ENCODE results near the gene TMEM156. TPM values are rescaled to one million over a fixed set of nuclear protein-coding genes. Genes with fewer than 3 reads are reported as not detected.

TMEM156 gene
- total and polyA plus RNA-seq, 7 donors, result 0.08 to 0.15 (median 0.10) TPM; not detected in 4

DNA sequence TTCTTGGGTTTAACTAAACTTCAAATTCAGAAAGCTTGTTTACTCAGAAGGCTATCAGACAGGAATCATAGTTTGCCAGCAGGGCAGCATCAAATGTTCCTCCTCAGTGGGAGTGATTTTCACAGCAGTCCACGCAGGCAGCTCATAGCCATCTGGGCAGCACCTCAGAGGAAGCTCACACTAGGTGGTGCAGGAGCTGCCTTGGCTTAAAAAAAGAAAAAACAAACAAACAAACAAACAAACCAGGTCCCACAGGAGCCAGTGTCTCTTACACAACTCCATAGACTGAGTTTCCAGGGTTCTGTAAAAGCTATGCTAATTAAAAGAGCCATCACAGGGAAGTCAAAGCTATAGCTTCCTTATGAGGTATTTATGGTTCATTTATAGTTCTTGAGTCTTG, 19.3 kb upstream of the TMEM156 start:
- no peak overlapping the region for H3K27ac ChIP-seq
- H3K27me3 ChIP-seq (ENCODE audit: insufficient read depth in 3 of 3, low read length in 2 of 3), result no peaks in the 10 kb centered on the region
- no peak overlapping the region for H3K4me3 ChIP-seq
- TF ChIP-seq, protein P1, sequence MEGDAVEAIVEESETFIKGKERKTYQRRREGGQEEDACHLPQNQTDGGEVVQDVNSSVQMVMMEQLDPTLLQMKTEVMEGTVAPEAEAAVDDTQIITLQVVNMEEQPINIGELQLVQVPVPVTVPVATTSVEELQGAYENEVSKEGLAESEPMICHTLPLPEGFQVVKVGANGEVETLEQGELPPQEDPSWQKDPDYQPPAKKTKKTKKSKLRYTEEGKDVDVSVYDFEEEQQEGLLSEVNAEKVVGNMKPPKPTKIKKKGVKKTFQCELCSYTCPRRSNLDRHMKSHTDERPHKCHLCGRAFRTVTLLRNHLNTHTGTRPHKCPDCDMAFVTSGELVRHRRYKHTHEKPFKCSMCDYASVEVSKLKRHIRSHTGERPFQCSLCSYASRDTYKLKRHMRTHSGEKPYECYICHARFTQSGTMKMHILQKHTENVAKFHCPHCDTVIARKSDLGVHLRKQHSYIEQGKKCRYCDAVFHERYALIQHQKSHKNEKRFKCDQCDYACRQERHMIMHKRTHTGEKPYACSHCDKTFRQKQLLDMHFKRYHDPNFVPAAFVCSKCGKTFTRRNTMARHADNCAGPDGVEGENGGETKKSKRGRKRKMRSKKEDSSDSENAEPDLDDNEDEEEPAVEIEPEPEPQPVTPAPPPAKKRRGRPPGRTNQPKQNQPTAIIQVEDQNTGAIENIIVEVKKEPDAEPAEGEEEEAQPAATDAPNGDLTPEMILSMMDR (IDR thresholded peaks at IDR 0.05), result no peak
- H3K4me1 ChIP-seq, result no peaks in the 10 kb centered on the region
- no peaks in the 10 kb centered on the region for H3K9me3 ChIP-seq
- intact Hi-C loops (cut with DNase I), result no loop called here
- no peak for ATAC-seq
- no peaks in the 10 kb centered on the region for H3K36me3 ChIP-seq (ENCODE audit: insufficient read depth in 1 of 2, low read depth in 1 of 2)
- WGBS, 3 donors, result 64 to 89% (median 73%) methylated on average over 1 of the region's 1 CpG
- DNase-seq, result no peak

DNA sequence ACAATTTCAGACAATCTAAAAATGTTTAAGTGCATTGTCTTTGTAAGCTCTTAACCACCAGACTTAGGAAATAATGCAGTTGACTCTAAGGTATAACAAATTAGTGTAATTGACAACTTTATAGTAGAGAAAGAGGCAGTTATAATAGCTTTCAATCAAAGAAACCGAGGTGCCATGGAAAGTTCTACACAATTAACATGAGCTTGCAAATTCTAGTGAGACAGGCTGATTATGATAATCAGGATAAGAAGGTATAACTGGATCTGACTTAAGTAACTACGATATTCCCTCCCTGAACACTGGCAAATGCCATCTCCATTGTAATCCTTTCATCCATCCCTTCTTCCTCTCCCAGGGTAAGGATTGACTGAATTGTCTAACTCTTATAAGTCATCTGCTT, 18.4 kb upstream of the TMEM156 start:
- H3K9me3 ChIP-seq, result no peaks in the 10 kb centered on the region
- H3K4me3 ChIP-seq, result no peak overlapping the region
- TF ChIP-seq, protein P1 (IDR thresholded peaks at IDR 0.05), result no peak
- DNase-seq (no peak), ATAC-seq (no peak)
- H3K4me1 ChIP-seq, result no peaks in the 10 kb centered on the region
- H3K27me3 ChIP-seq (ENCODE audit: insufficient read depth in 3 of 3, low read length in 2 of 3), result no peaks in the 10 kb centered on the region
- WGBS, 3 donors, result 75 to 83% (median 78%) methylated on average over 2 of the region's 2 CpGs
- intact Hi-C loops (cut with DNase I), result no loop called here
- no peaks in the 10 kb centered on the region for H3K36me3 ChIP-seq (ENCODE audit: insufficient read depth in 1 of 2, low read depth in 1 of 2)
- H3K27ac ChIP-seq, result no peak overlapping the region

DNA sequence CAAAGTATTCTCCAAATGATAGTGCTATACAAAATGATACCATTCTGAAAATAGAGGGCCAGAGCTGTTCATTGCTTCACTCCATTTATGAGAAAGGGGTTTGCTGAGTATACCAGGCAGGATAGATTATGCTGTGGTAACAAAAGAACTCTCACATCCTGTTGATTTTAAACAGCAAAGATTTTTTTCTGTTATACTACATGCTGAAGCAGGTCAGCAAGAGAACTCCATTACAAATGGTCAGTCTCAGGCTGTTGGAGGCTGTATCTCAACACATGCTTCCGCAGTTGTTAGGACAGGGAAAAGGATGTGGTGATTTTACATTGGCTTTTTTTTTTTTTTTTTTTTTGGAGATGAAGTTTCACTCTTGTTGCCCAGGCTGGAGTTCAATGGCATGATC, 16.1 kb upstream of the TMEM156 start:
- WGBS, 3 donors, result 41 to 73% (median 45%) methylated on average over 1 of the region's 1 CpG
- Histone ChIP-seq H3K27me3 (ENCODE audit: insufficient read depth in 3 of 3, low read length in 2 of 3) (no peaks in the 10 kb centered on the region), H3K36me3 (ENCODE audit: insufficient read depth in 1 of 2, low read depth in 1 of 2) (no peaks in the 10 kb centered on the region), H3K27ac (no peak overlapping the region), H3K4me3 (no peak overlapping the region), H3K4me1 (no peaks in the 10 kb centered on the region), H3K9me3 (no peaks in the 10 kb centered on the region)
- no peak for DNase-seq
- no peak for ATAC-seq
- intact Hi-C loops (cut with DNase I), result no loop called here
- TF ChIP-seq, protein P1 (IDR thresholded peaks at IDR 0.05), result no peak

DNA sequence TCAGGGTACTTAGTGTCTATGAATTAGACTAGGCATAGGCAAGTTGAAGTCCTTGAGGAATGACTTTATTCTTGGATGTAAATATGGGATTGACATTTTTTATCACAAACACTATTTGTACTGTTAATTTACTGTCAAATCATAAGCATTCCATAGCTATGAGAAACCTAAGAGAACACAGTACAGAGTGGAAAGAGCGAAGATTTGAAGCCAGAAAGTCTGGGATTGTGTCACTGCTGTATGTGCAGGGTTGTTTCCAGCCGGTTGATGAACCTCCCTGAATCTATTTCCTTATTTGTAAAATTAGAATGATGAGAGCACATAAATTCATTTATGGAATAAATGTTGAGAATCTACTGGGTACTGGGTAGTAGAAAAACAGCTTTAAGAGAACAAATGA, 15.5 kb upstream of the TMEM156 start:
- intact Hi-C loops (cut with DNase I), result no loop called here
- H3K4me3 ChIP-seq, result no peak overlapping the region
- DNase-seq, result no peak
- TF ChIP-seq, protein P1 (IDR thresholded peaks at IDR 0.05), result no peak
- H3K27ac ChIP-seq, result no peak overlapping the region
- WGBS, 3 donors, result 75 to 84% (median 80%) methylated on average over 2 of the region's 2 CpGs
- no peaks in the 10 kb centered on the region for H3K9me3 ChIP-seq
- H3K27me3 ChIP-seq (ENCODE audit: insufficient read depth in 3 of 3, low read length in 2 of 3), result no peaks in the 10 kb centered on the region
- no peak for ATAC-seq
- H3K4me1 ChIP-seq, result no peaks in the 10 kb centered on the region
- no peaks in the 10 kb centered on the region for H3K36me3 ChIP-seq (ENCODE audit: insufficient read depth in 1 of 2, low read depth in 1 of 2)

DNA sequence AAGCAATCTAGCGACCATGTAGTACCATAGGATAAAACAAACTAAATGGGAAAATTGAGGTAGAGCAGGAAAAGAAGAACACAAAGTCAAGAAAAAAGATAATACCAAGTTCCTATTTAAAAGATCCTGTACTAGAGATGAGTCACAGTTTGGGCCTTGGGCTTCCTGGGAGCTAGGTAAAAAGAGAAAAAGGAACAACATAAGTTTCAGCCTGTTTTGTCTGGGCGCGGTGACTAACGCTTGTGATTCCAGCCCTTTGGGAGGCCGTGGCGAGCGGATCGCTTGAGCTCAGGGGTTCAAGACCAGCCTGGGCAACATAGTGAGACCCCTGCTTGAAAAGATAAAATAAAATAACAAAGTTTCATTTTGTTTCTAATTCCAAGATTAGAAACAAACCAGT, 14.0 kb upstream of the TMEM156 start:
- no peaks in the 10 kb centered on the region for H3K9me3 ChIP-seq
- 80 to 91% (median 87%) methylated on average over 8 of the region's 8 CpGs for WGBS, 3 donors
- intact Hi-C loops (cut with DNase I), result no loop called here
- DNase-seq (no peak), ATAC-seq (no peak)
- H3K4me1 ChIP-seq, result no peaks in the 10 kb centered on the region
- H3K4me3 ChIP-seq, result peak overlapping the region; percentile 84
- TF ChIP-seq, protein P1 (IDR thresholded peaks at IDR 0.05), result no peak
- H3K27ac ChIP-seq, result no peak overlapping the region
- H3K36me3 ChIP-seq (ENCODE audit: insufficient read depth in 1 of 2, low read depth in 1 of 2), result no peaks in the 10 kb centered on the region
- H3K27me3 ChIP-seq (ENCODE audit: insufficient read depth in 3 of 3, low read length in 2 of 3), result no peaks in the 10 kb centered on the region
